Small intestine (tissue), 7 donors: Measurements from ENCODE around the gene RECQL5. TPM values are rescaled to one million over a fixed set of nuclear protein-coding genes. Genes with fewer than 3 reads are reported as not detected.
"Not testable (repeated sequence)": the region's sequence is repeated elsewhere in the genome, so short reads cannot be mapped to it uniquely, and the experiment has no call there.

Source experiments
- DNase-seq, 2 donors: peaks; one replicate each; pipeline versions ENCODE4 v3.0.0 to v3.0.0-alpha.2; 2013
- FAIRE-seq: peaks from 2 replicates; lab custom pipeline; 2012; peaks lifted over from hg19 to GRCh38; lab: Jason Lieb, UNC
- H3K27ac ChIP-seq, 3 donors: one replicate each; pipeline ENCODE4 v1.5.1; 2013; ENCODE audit warnings: low read length in 2 of 3, mild to moderate bottlenecking in 2 of 3, control low read depth in 1 of 3, inconsistent platforms in 1 of 3, low read depth in 1 of 3, moderate library complexity in 1 of 3
- H3K27me3 ChIP-seq, 3 donors: one replicate each; pipeline ENCODE4 v1.6.1; 2013; ENCODE audit warnings: low read length in 3 of 3, inconsistent platforms in 1 of 3; ENCODE audit not compliant: control insufficient read depth in 3 of 3, insufficient read depth in 3 of 3
- H3K36me3 ChIP-seq, 3 donors: one replicate each; pipeline ENCODE4 v1.6.1; 2013; ENCODE audit warnings: low read length in 3 of 3, inconsistent platforms in 1 of 3, low read depth in 1 of 3, mild to moderate bottlenecking in 1 of 3, moderate library complexity in 1 of 3; ENCODE audit not compliant: control insufficient read depth in 3 of 3, insufficient read depth in 2 of 3
- H3K4me1 ChIP-seq, 3 donors: one replicate each; pipeline ENCODE4 v1.6.1; 2013; ENCODE audit warnings: low read length in 2 of 3, inconsistent platforms in 1 of 3, low read depth in 1 of 3, mild to moderate bottlenecking in 1 of 3, moderate library complexity in 1 of 3; ENCODE audit not compliant: control insufficient read depth in 3 of 3, insufficient read depth in 2 of 3
- H3K4me3 ChIP-seq, 3 donors: one replicate each; pipeline ENCODE4 v1.5.1; 2013; ENCODE audit warnings: low read length in 3 of 3, control low read depth in 1 of 3, inconsistent platforms in 1 of 3, low read depth in 1 of 3, mild to moderate bottlenecking in 1 of 3, moderate library complexity in 1 of 3
- H3K9me3 ChIP-seq, 2 donors: one replicate each; pipeline ENCODE4 v1.6.1; 2013; ENCODE audit warnings: low read depth in 1 of 2, low read length in 1 of 2; ENCODE audit not compliant: control insufficient read depth in 2 of 2, insufficient read depth in 1 of 2
- WGBS, 3 donors: extraction: QIAGEN DNeasy Blood & Tissue Kit; methylation state at CpG; one replicate each; pipeline ENCODE4 v1.1.7; 2013; 5-methylcytosine and 5-hydroxymethylcytosine counted together
- polyA plus RNA-seq, 4 donors: library from polyadenylated mRNA; stranded (reverse) in 3 of 4; unstranded in 1 of 4; fragments of 200-250 nt in 3 of 4; fragments of 120-200 nt in 1 of 4; gene quantifications; one replicate each; pipeline versions ENCODE4 v1.2.1 to v1.2.3, GENCODE V29; 2013
- donor health status: healthy with polysubstance abuse.
- donor health status: control.
- donor health status: control.
- donor health status: Bipolar disorder and iron deficiency.
- donor health status: healthy.

The RECQL5 gene
- polyA plus RNA-seq, 4 donors, result 14.6 to 41.2 (median 17.9) TPM

GRCh38 chr17:75589012-75589918, 77.7 kb downstream of the RECQL5 start:
- H3K27me3 ChIP-seq, result peaks cover 0 to 4% (median 0%) of the 10 kb centered on the region in 3 donors
- 7 to 28% (median 10%) methylated on average over 46 to 100 of the region's 100 CpGs for WGBS, 3 donors
- peaks cover 0 to 17% (median 0%) of the 10 kb centered on the region in 3 donors for H3K4me1 ChIP-seq
- H3K4me3 ChIP-seq, result peak overlapping the region; percentile 42 to 72 (median 69)
- H3K9me3 ChIP-seq, result no peaks in the 10 kb centered on the region
- H3K27ac ChIP-seq, result peak overlapping the region; percentile 75 to 94 (median 91)
- DNase-seq (peak; percentile 91 to 96), FAIRE-seq (no peak)
- peaks cover 0 to 32% (median 2%) of the 10 kb centered on the region in 3 donors for H3K36me3 ChIP-seq

- Histone ChIP-seq H3K27ac (peak overlapping the region; percentile 75 to 94 (median 91)), H3K36me3 (peaks cover 0 to 30% (median 0%) of the 10 kb centered on the region in 3 donors), H3K4me3 (peak overlapping the region; percentile 42 to 69 (median 67)), H3K4me1 (peaks cover 0 to 17% (median 0%) of the 10 kb centered on the region in 3 donors), H3K9me3 (no peaks in the 10 kb centered on the region), H3K27me3 (peaks cover 0 to 4% (median 0%) of the 10 kb centered on the region in 3 donors)
- FAIRE-seq, result no peak
- 6 to 29% (median 25%) methylated on average over 42 to 49 of the region's 49 CpGs for WGBS, 3 donors
- no peak for DNase-seq
Measured at GRCh38 chr17:75588596-75589011, 78.3 kb downstream of the RECQL5 start.

- H3K36me3 ChIP-seq, result peaks cover 0 to 30% (median 0%) of the 10 kb centered on the region in 3 donors
- H3K4me3 ChIP-seq, result peak within 1 kb of the TSS; percentile 42 to 69 (median 67)
- peaks cover 0 to 17% (median 0%) of the 10 kb centered on the region in 3 donors for H3K4me1 ChIP-seq
- peaks cover 0 to 4% (median 0%) of the 10 kb centered on the region in 3 donors for H3K27me3 ChIP-seq
- FAIRE-seq (no peak), DNase-seq (peak in 1 of 2 donors; percentile 87)
- H3K27ac ChIP-seq, result peak within 1 kb of the TSS; percentile 75 to 94 (median 91)
- 7 to 37% (median 34%) methylated on average over 50 to 82 of the region's 82 CpGs for WGBS, 3 donors
- H3K9me3 ChIP-seq, result no peaks in the 10 kb centered on the region
Measured at GRCh38 chr17:75587675-75588595, 79.0 kb downstream of the RECQL5 start, which contains the start of gene MYO15B. MYO15B (plus strand) TSS chr17:75587800; CDS start chr17:75588058, 258 bp downstream.

GRCh38 chr17:75584849-75585175, 82.1 kb downstream of the RECQL5 start:
- Histone ChIP-seq H3K4me1 (peaks cover 0 to 12% (median 0%) of the 10 kb centered on the region in 3 donors), H3K27ac (no peak overlapping the region), H3K36me3 (no peaks in the 10 kb centered on the region), H3K27me3 (peaks cover 0 to 4% (median 0%) of the 10 kb centered on the region in 3 donors), H3K9me3 (peaks cover 0 to 7% of the 10 kb centered on the region in 2 donors), H3K4me3 (no peak overlapping the region)
- no peak for DNase-seq
- WGBS, 3 donors, result 86 to 89% (median 88%) methylated on average over 7 of the region's 7 CpGs
- no peak for FAIRE-seq

GRCh38 chr17:75583197-75583596, 83.8 kb downstream of the RECQL5 start:
- not testable (repeated sequence) for H3K4me3 ChIP-seq, H3K27ac ChIP-seq, H3K36me3 ChIP-seq, DNase-seq, FAIRE-seq, H3K27me3 ChIP-seq, H3K9me3 ChIP-seq
- WGBS, 3 donors, result 82 to 92% (median 90%) methylated on average over 5 to 6 of the region's 6 CpGs
- H3K4me1 ChIP-seq, result peaks cover 0 to 13% (median 0%) of the 10 kb centered on the region in 3 donors

- not testable (repeated sequence) for DNase-seq, H3K4me3 ChIP-seq, H3K36me3 ChIP-seq, H3K27me3 ChIP-seq, FAIRE-seq, H3K27ac ChIP-seq
- Histone ChIP-seq H3K9me3 (peaks cover 0 to 24% of the 10 kb centered on the region in 2 donors), H3K4me1 (peaks cover 0 to 21% (median 0%) of the 10 kb centered on the region in 3 donors)
- 79 to 88% (median 82%) methylated on average over 23 of the region's 23 CpGs for WGBS, 3 donors
Measured at GRCh38 chr17:75581121-75581725, 85.7 kb downstream of the RECQL5 start.
